Keratinocyte (primary cell): ENCODE results near the gene MCEE.

ENCODE experiments used
- CTCF ChIP-seq, 3 experiments: IDR thresholded peaks in 1 of 3; conservative IDR thresholded peaks in 1 of 3; optimal IDR thresholded peaks in 1 of 3; 2 replicates in 2 of 3; 3 replicates in 1 of 3; pipeline versions ENCODE3 to v1.5.1; 2011; ENCODE audit warnings: low read length in 3 of 3, mild to moderate bottlenecking in 3 of 3, moderate library complexity in 2 of 3, control low read depth in 1 of 3, inconsistent platforms in 1 of 3; ENCODE audit not compliant: insufficient read depth in 2 of 3; ENCODE audit errors: extremely low read depth in 1 of 3
- EZH2 ChIP-seq: IDR thresholded peaks from one replicate; pipeline ENCODE4 v1.6.1; 2012; ENCODE audit warnings: inconsistent platforms, mild to moderate bottlenecking, low read length, moderate library complexity

- no peak for TF ChIP-seq CTCF (optimal IDR thresholded peaks at IDR 0.05 in 1 of 3, IDR thresholded peaks at IDR 0.05 in 1 of 3, conservative IDR thresholded peaks at IDR 0.05 in 1 of 3; ENCODE audit: extremely low read depth in 1 of 3, insufficient read depth in 2 of 3, low read length in 3 of 3)
- TF ChIP-seq EZH2, result no peak
Measured at GRCh38 chr2:71078624-71079023, 51.4 kb downstream of the MCEE start.
